OCI-LY1 (cell line): Measurements from ENCODE around the gene MAP3K6.

Experiments used
- H2AFZ ChIP-seq: fragments of 200-600 bp; sonication (generic), shearing (Covaris generic); 2 replicates; pipeline ENCODE4 v1.6.0; 2014; ENCODE audit warnings: antibody characterized with exemption, mild to moderate bottlenecking, low read length
- H3F3A ChIP-seq: fragments of 200-600 bp; sonication (generic), shearing (Covaris generic); 2 replicates; pipeline ENCODE4 v1.6.0; 2014; ENCODE audit warnings: mild to moderate bottlenecking, antibody characterized with exemption, low read length, moderate library complexity; ENCODE audit not compliant: insufficient read depth
- H3K27ac ChIP-seq: fragments of 200-600 bp; sonication (generic); 2 replicates; pipeline ENCODE4 v1.5.1; 2014; ENCODE audit warnings: low read length, mixed run types, mild to moderate bottlenecking, low read depth; ENCODE audit not compliant: poor library complexity, severe bottlenecking
- H3K27me3 ChIP-seq: fragments of 200-600 bp; sonication (generic); 2 replicates; pipeline ENCODE4 v1.6.0; 2014; ENCODE audit warnings: antibody characterized with exemption, mild to moderate bottlenecking, low read length, moderate library complexity; ENCODE audit not compliant: insufficient read depth
- H3K36me3 ChIP-seq: fragments of 200-600 bp; sonication (generic); 2 replicates; pipeline ENCODE4 v1.6.1; 2014; ENCODE audit warnings: mild to moderate bottlenecking, antibody characterized with exemption, low read length, moderate library complexity, mixed read lengths; ENCODE audit not compliant: insufficient read depth
- H3K4me1 ChIP-seq: fragments of 200-600 bp; sonication (generic); 2 replicates; pipeline ENCODE4 v1.5.1; 2014; ENCODE audit warnings: mild to moderate bottlenecking, low read length, moderate library complexity; ENCODE audit not compliant: insufficient read depth, severe bottlenecking
- H3K4me2 ChIP-seq: fragments of 200-600 bp; sonication (generic), shearing (Covaris generic); 2 replicates; pipeline ENCODE4 v1.6.1; 2014; ENCODE audit warnings: low read length
- H3K4me3 ChIP-seq: fragments of 200-600 bp; sonication (generic); 2 replicates; pipeline ENCODE4 v1.5.1; 2014; ENCODE audit warnings: low read length, low read depth, mild to moderate bottlenecking, mixed read lengths; ENCODE audit not compliant: poor library complexity, severe bottlenecking
- H3K79me2 ChIP-seq: fragments of 200-600 bp; shearing (Covaris generic); 2 replicates; pipeline ENCODE4 v1.6.1; 2016; ENCODE audit warnings: mixed run types, low read length, mixed read lengths; ENCODE audit not compliant: insufficient read depth
- H3K9ac ChIP-seq: fragments of 200-600 bp; sonication (generic), shearing (Covaris generic); 2 replicates; pipeline ENCODE4 v1.6.1; 2014; ENCODE audit warnings: mild to moderate bottlenecking, low read length, mixed read lengths
- H3K9me2 ChIP-seq: fragments of 200-600 bp; sonication (generic), shearing (Covaris generic); 2 replicates; pipeline ENCODE4 v1.6.1; 2014; ENCODE audit warnings: low read depth, mild to moderate bottlenecking, low read length, mixed read lengths
- H3K9me3 ChIP-seq: fragments of 200-600 bp; shearing (Covaris generic); 2 replicates; pipeline ENCODE4 v1.6.1; 2014; ENCODE audit warnings: low read length, mixed read lengths
- H4K20me1 ChIP-seq: fragments of 200-600 bp; sonication (generic), shearing (Covaris generic); 2 replicates; pipeline ENCODE4 v1.6.0; 2016; ENCODE audit warnings: mild to moderate bottlenecking, low read length; ENCODE audit not compliant: insufficient read depth
- CTCF ChIP-seq: fragments of 200-600 bp; sonication (generic), shearing (Covaris generic); IDR thresholded peaks from 2 replicates; pipeline ENCODE4 v1.5.1; 2017; ENCODE audit warnings: mild to moderate bottlenecking, antibody characterized with exemption, low read length, moderate library complexity, mixed read lengths
- EZH2 ChIP-seq: fragments of 200-600 bp; sonication (generic), shearing (Covaris generic); IDR thresholded peaks from 2 replicates; pipeline ENCODE4 v1.8.0; 2017; ENCODE audit warnings: borderline replicate concordance, mixed run types, mild to moderate bottlenecking, antibody characterized with exemption, low read length, moderate library complexity, mixed read lengths

MAP3K6 gene

GRCh38 chr1:27360159-27361043, 6.4 kb downstream of the MAP3K6 start:
- H3K79me2 ChIP-seq: no peaks in the 10 kb centered on the region
- H3F3A ChIP-seq: no peaks in the 10 kb centered on the region
- H3K4me3 ChIP-seq: peak overlapping the region; percentile 62
- H3K9ac ChIP-seq: peak overlapping the region; percentile 67
- no peaks in the 10 kb centered on the region for H3K9me3 ChIP-seq
- no peaks in the 10 kb centered on the region for H3K36me3 ChIP-seq
- H3K4me1 ChIP-seq: peaks cover 58% of the 10 kb centered on the region
- no peak for TF ChIP-seq EZH2
- no peak for TF ChIP-seq CTCF
- no peaks in the 10 kb centered on the region; the same call in 1 of the 2 replicates for H3K27me3 ChIP-seq
- peak overlapping the region; percentile 83 for H3K4me2 ChIP-seq
- H3K9me2 ChIP-seq: no peaks in the 10 kb centered on the region
- H2AFZ ChIP-seq: no peak overlapping the region
- no peak overlapping the region for H3K27ac ChIP-seq
- H4K20me1 ChIP-seq: no peaks in the 10 kb centered on the region

GRCh38 chr1:27359822-27360158, 7.0 kb downstream of the MAP3K6 start:
- H3K36me3 ChIP-seq: no peaks in the 10 kb centered on the region
- H3K79me2 ChIP-seq: no peaks in the 10 kb centered on the region
- H3K9me2 ChIP-seq: no peaks in the 10 kb centered on the region
- peaks cover 56% of the 10 kb centered on the region for H3K4me1 ChIP-seq
- peak overlapping the region; percentile 67; the same call in 1 of the 2 replicates for H3K9ac ChIP-seq
- no peaks in the 10 kb centered on the region; the same call in 1 of the 2 replicates for H3K27me3 ChIP-seq
- H3F3A ChIP-seq: no peaks in the 10 kb centered on the region
- no peak for TF ChIP-seq CTCF
- TF ChIP-seq EZH2: no peak
- H3K4me2 ChIP-seq: peak overlapping the region; percentile 83
- no peaks in the 10 kb centered on the region for H4K20me1 ChIP-seq
- no peaks in the 10 kb centered on the region for H3K9me3 ChIP-seq
- H2AFZ ChIP-seq: no peak overlapping the region
- no peak overlapping the region for H3K27ac ChIP-seq
- H3K4me3 ChIP-seq: peak overlapping the region; percentile 62

- no peak overlapping the region for H3K27ac ChIP-seq
- H3K4me3 ChIP-seq: no peak overlapping the region
- no peaks in the 10 kb centered on the region for H4K20me1 ChIP-seq
- H3K4me2 ChIP-seq: no peak overlapping the region
- no peaks in the 10 kb centered on the region for H3F3A ChIP-seq
- no peaks in the 10 kb centered on the region for H3K79me2 ChIP-seq
- no peaks in the 10 kb centered on the region; the same call in 1 of the 2 replicates for H3K27me3 ChIP-seq
- H3K9me3 ChIP-seq: no peaks in the 10 kb centered on the region
- H3K36me3 ChIP-seq: no peaks in the 10 kb centered on the region
- no peak overlapping the region for H2AFZ ChIP-seq
- H3K9ac ChIP-seq: no peak overlapping the region
- peaks cover 47% of the 10 kb centered on the region for H3K4me1 ChIP-seq
- TF ChIP-seq EZH2 (no peak), CTCF (no peak)
- no peaks in the 10 kb centered on the region for H3K9me2 ChIP-seq
Measured at GRCh38 chr1:27358928-27359313, 7.8 kb downstream of the MAP3K6 start.
